Astrocyte of the cerebellum (primary cell): ENCODE results near the gene UBE2L3.

Experiments used
- DNase-seq: peaks from one replicate; pipeline ENCODE4 v3.0.0-alpha.2; 2011; ENCODE audit warnings: low read depth
- H3K4me3 ChIP-seq: 2 replicates; pipeline ENCODE4 v1.5.1; 2011; ENCODE audit warnings: mild to moderate bottlenecking, low read depth, low read length, moderate library complexity
- in situ Hi-C: cut with HindIII; loops from 2 replicates; pipeline ENCODE4 v1.10.0; 2017; ENCODE audit warnings: low sequenced_read_pairs
- TF ChIP-seq, protein P1 (sequence below): IDR thresholded peaks from 2 replicates; pipeline ENCODE4 v1.5.1; 2012; ENCODE audit warnings: low read length, low read depth, moderate library complexity, mild to moderate bottlenecking; ENCODE audit errors: missing control alignments

UBE2L3 gene

GRCh38 chr22:21624120-21624879 is 56.8 kb downstream of the UBE2L3 start:
- no peak for DNase-seq
- in situ Hi-C loops = no loop called here
- H3K4me3 ChIP-seq = no peak overlapping the region
- TF ChIP-seq, protein P1, sequence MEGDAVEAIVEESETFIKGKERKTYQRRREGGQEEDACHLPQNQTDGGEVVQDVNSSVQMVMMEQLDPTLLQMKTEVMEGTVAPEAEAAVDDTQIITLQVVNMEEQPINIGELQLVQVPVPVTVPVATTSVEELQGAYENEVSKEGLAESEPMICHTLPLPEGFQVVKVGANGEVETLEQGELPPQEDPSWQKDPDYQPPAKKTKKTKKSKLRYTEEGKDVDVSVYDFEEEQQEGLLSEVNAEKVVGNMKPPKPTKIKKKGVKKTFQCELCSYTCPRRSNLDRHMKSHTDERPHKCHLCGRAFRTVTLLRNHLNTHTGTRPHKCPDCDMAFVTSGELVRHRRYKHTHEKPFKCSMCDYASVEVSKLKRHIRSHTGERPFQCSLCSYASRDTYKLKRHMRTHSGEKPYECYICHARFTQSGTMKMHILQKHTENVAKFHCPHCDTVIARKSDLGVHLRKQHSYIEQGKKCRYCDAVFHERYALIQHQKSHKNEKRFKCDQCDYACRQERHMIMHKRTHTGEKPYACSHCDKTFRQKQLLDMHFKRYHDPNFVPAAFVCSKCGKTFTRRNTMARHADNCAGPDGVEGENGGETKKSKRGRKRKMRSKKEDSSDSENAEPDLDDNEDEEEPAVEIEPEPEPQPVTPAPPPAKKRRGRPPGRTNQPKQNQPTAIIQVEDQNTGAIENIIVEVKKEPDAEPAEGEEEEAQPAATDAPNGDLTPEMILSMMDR = peak; percentile 63

DNA sequence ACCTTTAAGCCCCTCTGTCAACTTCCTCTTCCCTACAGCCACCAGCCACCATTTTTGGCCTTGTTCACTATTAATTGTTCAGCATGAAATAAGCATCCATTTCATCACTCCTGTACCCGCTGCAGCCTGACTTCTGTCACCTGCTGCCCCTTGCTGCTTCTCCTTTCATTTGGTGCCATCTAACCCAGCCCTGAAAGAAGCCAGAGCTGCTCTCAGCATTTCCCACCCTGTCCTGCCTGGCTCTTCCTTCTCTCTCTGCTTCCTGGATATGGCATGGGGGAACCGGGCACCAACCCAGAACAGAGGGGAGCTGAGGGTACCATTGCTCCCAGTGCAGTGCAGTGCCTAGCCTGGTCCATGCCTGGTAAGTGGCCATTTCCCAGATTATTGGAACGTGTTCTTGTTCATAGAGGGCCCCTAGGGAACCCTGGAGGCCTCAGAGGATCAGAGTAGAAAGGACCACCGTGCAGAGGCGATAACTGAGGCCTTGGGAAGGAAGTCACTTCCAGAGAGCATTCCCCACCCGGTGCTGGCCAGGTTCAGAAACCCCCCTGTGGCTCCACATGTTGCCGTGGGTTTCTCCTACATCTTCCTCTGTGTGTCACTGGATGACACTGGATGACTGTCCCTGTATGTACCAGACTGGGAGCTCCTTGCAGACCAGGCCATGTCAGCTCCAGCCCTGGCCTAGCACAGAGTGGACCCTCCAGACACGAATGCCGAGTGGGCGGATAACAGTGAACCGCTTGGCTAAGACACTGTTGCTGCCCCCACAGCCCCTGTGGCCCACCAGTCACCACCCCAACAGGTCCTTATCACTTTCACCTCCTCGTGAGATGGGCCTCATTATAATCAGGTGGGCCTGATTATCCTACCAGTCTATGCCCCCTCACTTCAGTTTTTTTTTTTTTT is 57.6 kb downstream of the UBE2L3 start:
- H3K4me3 ChIP-seq = no peak overlapping the region
- in situ Hi-C loops = no loop called here
- DNase-seq = no peak
- TF ChIP-seq, protein P1 = no peak

GRCh38 chr22:21626073-21626734 is 58.7 kb downstream of the UBE2L3 start:
- in situ Hi-C loops = no loop called here
- no peak overlapping the region for H3K4me3 ChIP-seq
- no peak for DNase-seq
- TF ChIP-seq, protein P1 = no peak

DNA sequence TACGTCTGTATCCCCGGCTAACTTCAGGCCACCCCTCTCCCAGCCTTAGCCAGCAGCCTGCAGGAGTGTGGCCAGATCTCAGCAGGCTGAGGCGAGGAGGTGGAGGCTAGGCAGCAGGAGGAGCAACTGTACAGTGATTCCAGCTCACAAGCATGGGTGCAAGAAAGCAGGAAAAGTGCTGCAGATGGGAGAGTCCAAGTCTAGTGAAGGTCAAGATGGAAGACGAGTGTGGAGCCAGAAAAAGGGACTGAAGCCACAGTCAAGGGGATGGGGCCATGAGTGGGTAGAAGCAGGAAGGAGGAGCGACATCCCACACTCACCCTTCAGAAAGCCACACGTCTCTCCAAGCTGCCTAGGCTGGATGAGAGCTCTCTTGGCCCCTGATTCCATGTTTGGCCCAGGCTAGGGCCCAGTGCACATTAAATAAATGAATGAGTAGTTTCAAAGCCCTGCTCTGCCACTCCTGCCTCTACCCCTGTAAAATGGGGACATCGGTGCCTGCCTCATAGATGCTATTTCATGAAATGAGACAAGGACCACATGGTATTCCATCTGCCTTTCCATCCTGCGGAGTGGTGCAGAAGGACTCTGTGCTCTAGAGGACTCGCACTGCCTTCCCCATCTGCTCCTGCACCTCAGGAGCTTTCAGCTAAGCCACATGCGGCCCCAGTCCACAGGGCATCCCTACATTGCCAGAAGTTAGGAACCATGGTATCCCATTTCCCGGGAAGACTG is 59.4 kb downstream of the UBE2L3 start:
- DNase-seq = no peak
- in situ Hi-C loops = no loop called here
- H3K4me3 ChIP-seq = no peak overlapping the region
- TF ChIP-seq, protein P1 = no peak

GRCh38 chr22:21628386-21629254 is 61.1 kb downstream of the UBE2L3 start:
- TF ChIP-seq, protein P1 = no peak
- in situ Hi-C loops = no loop called here
- H3K4me3 ChIP-seq = peak overlapping the region; percentile 73
- no peak for DNase-seq
